ENCODE data around the gene PKMYT1.
"Not testable (repeated sequence)": the region's sequence is repeated elsewhere in the genome, so short reads cannot be mapped to it uniquely, and the experiment has no call there.

Gene PKMYT1

GRCh38 chr16:2960183-2961010, 19.8 kb downstream of the PKMYT1 start:
- peak; percentile 14 for DNase-seq (ENCODE audit: low spot score)

GRCh38 chr16:2959206-2959605, 21.0 kb downstream of the PKMYT1 start:
- no peak for DNase-seq (ENCODE audit: low spot score)

- no peak for DNase-seq (ENCODE audit: low spot score)
Observed at GRCh38 chr16:2956579-2956956, 23.7 kb downstream of the PKMYT1 start.

GRCh38 chr16:2955779-2956578, 24.3 kb downstream of the PKMYT1 start:
- no peak for DNase-seq (ENCODE audit: low spot score)

GRCh38 chr16:2955438-2955778, 24.8 kb downstream of the PKMYT1 start:
- DNase-seq (ENCODE audit: low spot score): no peak

GRCh38 chr16:2954656-2955381, 25.4 kb downstream of the PKMYT1 start:
- DNase-seq (ENCODE audit: low spot score): no peak

- peak; percentile 73 for DNase-seq (ENCODE audit: low spot score)
Observed at GRCh38 chr16:2953706-2954627, 26.3 kb downstream of the PKMYT1 start.

- peak; percentile 59 for DNase-seq (ENCODE audit: low spot score)
Observed at GRCh38 chr16:2952679-2953078, 27.6 kb downstream of the PKMYT1 start.

- DNase-seq (ENCODE audit: low spot score): no peak
Observed at GRCh38 chr16:2950773-2951172, 29.5 kb downstream of the PKMYT1 start.

GRCh38 chr16:2950353-2950724, 29.9 kb downstream of the PKMYT1 start:
- DNase-seq (ENCODE audit: low spot score): no peak

GRCh38 chr16:2949705-2950352, 30.4 kb downstream of the PKMYT1 start:
- no peak for DNase-seq (ENCODE audit: low spot score)

GRCh38 chr16:2948807-2949704, 31.2 kb downstream of the PKMYT1 start:
- no peak for DNase-seq (ENCODE audit: low spot score)

GRCh38 chr16:2946649-2947048, 33.6 kb downstream of the PKMYT1 start:
- DNase-seq (ENCODE audit: low spot score): no peak

GRCh38 chr16:2943716-2944115, 36.5 kb downstream of the PKMYT1 start:
- DNase-seq (ENCODE audit: low spot score): not testable (repeated sequence)

- no peak for DNase-seq (ENCODE audit: low spot score)
Observed at GRCh38 chr16:2942045-2942444, 38.2 kb downstream of the PKMYT1 start.

- DNase-seq (ENCODE audit: low spot score): no peak
Observed at GRCh38 chr16:2939968-2940367, 40.3 kb downstream of the PKMYT1 start.

GRCh38 chr16:2938206-2938605, 42.0 kb downstream of the PKMYT1 start:
- DNase-seq (ENCODE audit: low spot score): no peak

GRCh38 chr16:2937170-2937569, 43.1 kb downstream of the PKMYT1 start:
- no peak for DNase-seq (ENCODE audit: low spot score)

- DNase-seq (ENCODE audit: low spot score): no peak
Observed at GRCh38 chr16:2936436-2937011, 43.7 kb downstream of the PKMYT1 start.

GRCh38 chr16:2934450-2934849, 45.8 kb downstream of the PKMYT1 start:
- no peak for DNase-seq (ENCODE audit: low spot score)
